Kidney capillary endothelial cell (primary cell): ENCODE data around the gene HPCAL4.

ENCODE experiments used
- DNase-seq: peaks from one replicate; pipeline ENCODE4 v3.0.0-alpha.2; 2018; ENCODE audit warnings: low spot score

The HPCAL4 gene

GRCh38 chr1:39649636-39650185, 41.5 kb downstream of the HPCAL4 start:
- no peak for DNase-seq

- no peak for DNase-seq
Measured at GRCh38 chr1:39648496-39648895, 42.7 kb downstream of the HPCAL4 start.

DNA sequence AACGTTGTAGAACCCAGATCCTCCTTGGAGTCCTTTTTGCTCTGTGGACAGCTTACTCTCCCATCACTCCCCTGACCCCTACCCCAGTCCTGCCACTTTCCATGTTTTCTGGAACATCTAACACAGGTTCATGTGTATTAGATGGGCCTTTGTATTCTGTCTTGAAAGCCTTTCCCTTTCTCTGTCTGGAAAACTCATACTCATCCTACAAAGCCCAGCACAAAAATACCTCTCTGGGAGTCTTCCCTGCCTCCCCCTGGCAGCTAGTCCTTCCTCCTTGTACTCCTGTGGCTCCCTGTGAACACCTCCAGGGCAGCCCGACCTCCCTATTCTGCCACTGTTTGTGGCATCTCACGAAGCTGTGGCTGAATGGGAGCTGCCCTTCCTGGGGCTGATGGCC, 44.0 kb downstream of the HPCAL4 start:
- no peak for DNase-seq

- DNase-seq: no peak
Measured at GRCh38 chr1:39646232-39647081, 44.8 kb downstream of the HPCAL4 start.

GRCh38 chr1:39645411-39646043, 45.7 kb downstream of the HPCAL4 start:
- no peak for DNase-seq

GRCh38 chr1:39643705-39644104, 47.5 kb downstream of the HPCAL4 start:
- DNase-seq: no peak

- peak; percentile 21 for DNase-seq
Measured at GRCh38 chr1:39642796-39643195, 48.4 kb downstream of the HPCAL4 start.

- DNase-seq: no peak
Measured at GRCh38 chr1:39640861-39641260, 50.4 kb downstream of the HPCAL4 start.

GRCh38 chr1:39639305-39640130, 51.7 kb downstream of the HPCAL4 start, which contains the start of gene HEYL:
HEYL (minus strand) TSS chr1:39639643; CDS start chr1:39639625, 18 bp downstream.
- peak; percentile 18 for DNase-seq

DNA sequence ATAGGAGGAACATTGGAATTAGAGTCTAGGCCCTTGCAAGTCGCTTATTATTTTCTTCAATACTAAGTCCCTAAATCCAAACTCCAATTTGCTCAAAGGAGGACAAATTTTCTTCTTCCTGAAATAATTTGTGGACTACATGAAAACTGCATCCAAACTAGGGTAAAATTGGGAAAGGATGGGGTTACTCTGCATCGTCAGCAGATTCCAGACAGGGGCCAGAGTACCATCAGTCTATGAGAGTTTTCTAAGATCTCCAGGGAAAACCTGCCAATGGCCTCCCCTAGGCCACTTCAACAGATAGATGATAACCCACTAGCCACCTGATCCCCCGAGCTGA, 52.3 kb downstream of the HPCAL4 start:
- no peak for DNase-seq

GRCh38 chr1:39637361-39637760, 53.9 kb downstream of the HPCAL4 start:
- DNase-seq: no peak

DNA sequence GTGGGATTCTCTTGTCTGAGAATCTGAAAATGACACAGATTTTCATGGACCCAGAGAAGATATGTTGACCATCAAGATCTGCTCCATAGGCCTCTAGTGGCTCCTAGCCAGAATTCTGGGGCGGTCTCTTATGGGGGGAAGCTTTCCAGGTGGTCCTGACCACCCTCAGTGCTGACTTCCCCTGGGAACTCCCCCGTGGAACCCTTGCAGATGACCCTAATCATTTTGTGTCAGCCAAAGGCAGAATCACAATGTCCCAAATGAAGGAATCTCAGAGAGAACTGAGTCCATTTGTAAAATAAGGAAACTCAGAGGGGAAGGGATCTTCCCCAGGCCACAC, 55.4 kb downstream of the HPCAL4 start:
- DNase-seq: no peak

DNA sequence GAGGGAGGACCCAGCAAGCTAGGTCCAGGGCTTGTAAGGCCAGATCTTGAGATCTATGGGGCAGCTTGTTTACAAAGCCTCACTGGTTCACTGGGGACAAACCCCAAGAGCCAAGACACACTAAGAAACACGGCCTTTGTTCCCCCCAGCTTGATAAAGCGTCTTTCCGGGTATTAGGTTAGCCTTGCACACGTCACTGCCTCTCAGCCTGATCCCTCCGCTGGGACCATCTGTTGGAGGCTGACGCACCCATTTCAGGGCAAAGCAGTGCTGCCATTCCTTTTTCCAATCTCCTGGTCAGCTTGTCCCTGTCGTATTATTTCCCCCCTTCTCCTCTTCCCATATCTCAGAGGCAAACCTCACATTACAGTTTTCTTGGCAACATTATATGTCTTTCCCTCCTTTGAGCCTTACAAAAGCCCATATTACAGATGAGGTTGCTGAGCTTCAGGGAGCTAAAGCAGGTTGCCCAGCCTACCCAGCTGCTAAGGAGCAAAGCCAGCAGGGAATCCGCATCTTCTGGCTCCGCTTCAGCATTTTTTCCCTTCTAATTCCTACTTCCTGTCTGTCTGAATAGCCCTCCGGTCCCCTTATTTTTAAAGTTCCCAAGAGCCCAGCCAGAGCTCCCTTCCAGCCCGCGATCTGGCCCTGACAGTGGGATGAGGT, 55.9 kb downstream of the HPCAL4 start:
- DNase-seq: no peak

GRCh38 chr1:39633422-39633821, 57.8 kb downstream of the HPCAL4 start:
- no peak for DNase-seq

- DNase-seq: no peak
Measured at GRCh38 chr1:39632682-39633417, 58.4 kb downstream of the HPCAL4 start.

GRCh38 chr1:39632323-39632681, 58.9 kb downstream of the HPCAL4 start:
- DNase-seq: no peak

- no peak for DNase-seq
Measured at GRCh38 chr1:39631361-39632322, 59.6 kb downstream of the HPCAL4 start.

- DNase-seq: no peak
Measured at GRCh38 chr1:39628807-39629350, 62.4 kb downstream of the HPCAL4 start.
